Vagina (tissue), 2 donors: ENCODE data around the gene RPS26.

Experiments used
- CTCF ChIP-seq, 3 experiments: fragments of 450-650 bp in 2 of 3; fragments of 200-600 bp in 1 of 3; sonication (generic) in 1 of 3; IDR thresholded peaks; one replicate each; pipeline ENCODE4 v1.5.1; 2017 to 2019; ENCODE audit warnings: antibody characterized with exemption in 3 of 3, mild to moderate bottlenecking in 2 of 3, moderate library complexity in 2 of 3
- POLR2A ChIP-seq, 2 donors: fragments of 450-650 bp; IDR thresholded peaks; one replicate each; pipeline ENCODE4 v1.6.1; 2017; ENCODE audit warnings: antibody characterized with exemption in 2 of 2, mild to moderate bottlenecking in 2 of 2, moderate library complexity in 2 of 2

- TF ChIP-seq CTCF (IDR thresholded peaks at IDR 0.05), result no peak
- TF ChIP-seq POLR2A (IDR thresholded peaks at IDR 0.05), result no peak
Observed at GRCh38 chr12:56082967-56083366, 41.2 kb downstream of the RPS26 start.
